ENCODE measurements around the gene ANAPC16.
"Not testable (repeated sequence)": the region's sequence is repeated elsewhere in the genome, so short reads cannot be mapped to it uniquely, and the experiment has no call there.

The ANAPC16 gene

DNA sequence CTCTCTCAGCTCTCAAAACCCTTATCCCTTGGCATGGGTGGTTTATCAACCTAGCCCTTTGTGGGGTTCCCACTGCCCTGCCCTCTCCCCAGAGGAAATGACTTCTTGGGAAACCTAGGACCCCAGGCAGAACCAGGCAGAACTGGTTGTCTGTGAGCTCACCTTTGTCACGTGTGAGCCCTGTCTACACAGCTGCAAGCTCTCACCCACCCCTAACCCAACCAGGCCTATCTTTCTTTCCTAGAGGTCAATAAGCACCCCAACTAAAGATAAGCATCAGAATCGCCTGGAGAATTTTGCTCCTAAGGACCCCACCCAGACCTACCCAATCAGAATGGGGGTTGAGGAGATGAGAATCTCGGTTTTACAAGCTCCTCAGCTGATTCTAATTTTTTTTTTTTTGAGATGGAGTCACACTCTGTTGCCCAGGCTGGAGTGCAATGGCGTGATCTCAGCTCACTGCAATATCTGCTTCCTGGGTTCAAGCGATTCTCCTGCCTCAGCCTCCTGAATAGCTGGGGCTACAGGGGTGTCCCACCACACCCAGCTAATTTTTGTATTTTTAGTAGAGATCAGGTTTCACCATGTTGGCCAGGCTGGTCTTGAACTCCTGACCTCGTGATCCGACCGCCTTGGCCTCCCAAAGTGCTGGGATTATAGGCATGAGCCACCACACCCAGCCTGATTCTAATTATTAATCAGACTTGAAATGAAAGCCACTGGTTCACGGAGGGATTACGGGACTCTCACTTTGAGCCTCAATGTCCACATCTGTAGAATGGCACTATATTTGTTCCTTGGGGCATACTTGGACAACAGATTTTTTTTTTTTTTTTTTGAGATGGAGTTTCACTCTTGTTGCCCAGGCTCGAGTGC lies 50.4 kb downstream of the ANAPC16 start:
- DNase-seq: no peak

DNA sequence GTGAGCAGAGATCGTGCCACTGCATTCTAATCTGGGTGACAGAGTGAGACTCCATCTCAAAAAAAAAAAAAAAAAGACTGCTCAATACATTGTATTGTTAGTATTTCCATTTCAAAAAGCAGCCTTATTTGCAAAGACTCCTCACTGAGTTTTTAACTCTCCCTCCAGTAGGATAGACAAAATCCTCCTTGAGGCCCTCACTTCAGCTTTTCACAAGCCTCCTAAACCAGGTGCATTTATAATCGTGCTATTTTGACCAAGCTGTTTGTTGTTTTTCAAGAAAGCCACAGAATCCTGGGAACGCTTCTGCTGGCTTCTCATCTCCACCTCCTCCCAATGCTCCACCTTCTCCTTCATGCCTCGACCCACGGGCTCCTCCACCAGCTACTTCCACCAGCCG lies 51.6 kb downstream of the ANAPC16 start:
- no peak for DNase-seq

DNA sequence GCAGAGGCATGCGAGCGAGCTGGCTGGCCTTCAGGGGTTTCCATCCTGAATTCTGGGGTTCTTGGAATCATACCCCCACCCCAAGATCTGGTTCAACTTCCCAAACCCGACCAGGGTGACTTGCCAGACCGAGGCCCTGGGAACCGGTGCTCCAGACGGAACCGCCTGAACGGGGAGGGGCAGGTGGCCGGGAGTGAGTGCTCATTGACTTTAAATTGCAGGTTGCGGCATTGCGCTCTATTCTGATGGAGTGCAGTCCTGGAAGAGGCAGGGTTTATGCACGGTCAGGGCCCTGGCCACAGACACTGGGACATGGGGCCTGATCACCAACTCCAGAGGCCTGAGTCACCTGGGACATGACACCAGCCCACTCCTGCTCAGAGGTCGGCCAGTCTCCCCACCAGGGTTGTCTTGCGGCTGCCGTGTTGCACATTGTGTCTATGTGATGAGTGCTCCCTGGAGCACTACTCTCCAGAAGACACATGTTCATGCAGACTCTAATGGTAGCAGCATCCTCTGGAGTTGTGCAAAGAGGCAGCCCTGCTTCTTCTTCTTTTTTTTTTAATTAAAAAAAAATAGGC lies 52.1 kb downstream of the ANAPC16 start:
- no peak for DNase-seq

DNA sequence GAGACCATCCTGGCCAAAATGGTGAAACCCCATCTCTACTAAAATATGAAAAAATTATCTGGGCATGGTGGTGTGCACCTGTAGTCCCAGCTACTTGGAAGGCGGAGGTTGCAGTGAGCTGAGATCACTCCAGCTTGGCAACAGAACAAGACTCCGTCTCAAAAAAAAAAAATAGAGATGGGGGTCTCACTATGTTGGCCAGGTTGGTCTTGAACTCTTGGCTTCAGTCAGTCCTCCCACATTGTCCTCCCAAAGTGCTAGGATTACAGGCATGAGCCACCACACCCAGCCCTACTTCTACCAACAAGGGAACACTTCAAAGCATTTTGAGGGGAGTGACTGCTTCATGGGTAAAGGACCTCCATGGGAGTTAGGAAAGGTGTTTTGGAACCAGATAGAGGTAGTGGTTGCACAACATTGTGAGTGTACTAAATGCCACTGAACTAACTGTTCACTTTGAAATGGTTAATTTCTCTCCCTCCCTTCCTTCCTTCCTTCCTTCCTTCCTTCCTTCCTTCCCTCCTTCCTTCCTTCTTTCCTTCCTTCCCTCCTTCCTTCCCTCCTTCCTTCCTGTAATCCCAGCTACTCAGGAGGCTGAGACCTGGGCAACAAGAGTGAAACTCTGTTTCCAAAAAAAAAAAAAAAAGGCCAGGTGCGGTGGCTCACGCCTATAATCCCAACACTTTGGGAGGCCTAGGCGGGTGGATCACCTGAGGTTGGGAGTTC lies 52.8 kb downstream of the ANAPC16 start:
- not testable (repeated sequence) for DNase-seq

DNA sequence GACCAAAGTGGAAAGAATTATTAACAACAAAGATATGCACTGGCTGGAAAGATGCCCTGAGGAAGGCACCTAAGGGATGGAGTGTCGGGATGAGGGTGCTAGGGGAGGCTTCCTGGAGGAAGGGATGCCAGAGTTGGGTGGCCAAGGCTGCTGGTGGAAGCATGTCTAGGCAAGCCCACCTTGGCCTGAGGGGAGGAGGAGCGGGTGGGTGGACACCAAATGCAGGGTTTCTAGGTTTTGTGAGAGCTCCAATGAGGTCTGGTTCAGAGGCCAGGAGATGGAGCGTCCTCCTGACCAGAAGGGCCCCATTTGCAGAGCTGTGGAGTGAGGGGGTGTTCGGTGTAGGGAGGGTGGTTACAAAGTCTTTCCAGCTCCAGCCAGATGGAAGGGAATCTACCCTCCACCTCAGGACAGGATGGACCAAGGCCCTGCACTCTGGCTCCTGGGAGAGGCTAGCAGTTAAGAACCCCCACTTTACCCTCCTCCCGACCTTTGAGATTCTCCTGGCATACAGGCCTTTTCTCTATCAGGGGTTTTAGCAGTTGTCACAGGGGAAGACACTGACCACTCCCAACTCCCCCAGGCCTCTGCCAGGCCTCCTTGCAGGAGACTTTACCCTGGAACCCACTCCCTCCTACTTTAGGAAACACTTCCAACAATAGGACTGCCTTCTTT lies 54.9 kb downstream of the ANAPC16 start:
- DNase-seq: no peak

DNA sequence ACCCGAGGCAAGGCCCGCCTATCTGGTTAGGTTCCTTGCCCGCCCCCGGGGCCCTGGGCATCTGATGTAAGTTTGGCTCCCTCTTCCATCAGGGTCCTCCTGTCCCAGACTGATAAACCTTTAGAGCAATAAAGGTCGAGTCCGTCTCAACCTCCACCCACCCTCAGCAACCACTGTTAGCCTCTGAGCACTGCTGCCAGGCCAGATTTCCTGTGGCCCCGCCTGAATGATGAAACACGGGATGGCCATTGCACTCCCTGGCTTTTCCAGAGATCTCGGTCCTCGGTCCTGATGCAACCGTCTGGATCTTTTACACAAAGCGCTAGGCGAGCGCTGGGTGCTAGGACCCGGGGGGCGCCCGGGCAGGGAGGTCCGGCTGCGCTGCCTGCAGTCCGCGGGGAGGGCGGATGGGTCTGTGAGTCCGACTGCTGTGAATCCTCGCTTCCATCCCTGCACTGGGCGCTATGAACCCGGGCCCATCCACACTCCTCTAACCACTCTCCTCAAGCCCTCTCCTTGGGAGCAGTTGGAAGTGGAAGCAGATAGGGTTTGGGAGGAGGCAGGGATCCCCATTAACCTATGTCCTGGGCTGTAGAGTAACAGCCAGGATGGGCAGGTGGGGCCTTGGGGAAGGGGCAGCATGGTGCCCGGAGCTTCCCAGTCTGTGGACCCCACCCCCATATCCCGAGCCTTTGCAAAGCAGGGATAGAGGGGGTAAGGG lies 57.0 kb downstream of the ANAPC16 start:
- DNase-seq: peak; percentile 78

DNA sequence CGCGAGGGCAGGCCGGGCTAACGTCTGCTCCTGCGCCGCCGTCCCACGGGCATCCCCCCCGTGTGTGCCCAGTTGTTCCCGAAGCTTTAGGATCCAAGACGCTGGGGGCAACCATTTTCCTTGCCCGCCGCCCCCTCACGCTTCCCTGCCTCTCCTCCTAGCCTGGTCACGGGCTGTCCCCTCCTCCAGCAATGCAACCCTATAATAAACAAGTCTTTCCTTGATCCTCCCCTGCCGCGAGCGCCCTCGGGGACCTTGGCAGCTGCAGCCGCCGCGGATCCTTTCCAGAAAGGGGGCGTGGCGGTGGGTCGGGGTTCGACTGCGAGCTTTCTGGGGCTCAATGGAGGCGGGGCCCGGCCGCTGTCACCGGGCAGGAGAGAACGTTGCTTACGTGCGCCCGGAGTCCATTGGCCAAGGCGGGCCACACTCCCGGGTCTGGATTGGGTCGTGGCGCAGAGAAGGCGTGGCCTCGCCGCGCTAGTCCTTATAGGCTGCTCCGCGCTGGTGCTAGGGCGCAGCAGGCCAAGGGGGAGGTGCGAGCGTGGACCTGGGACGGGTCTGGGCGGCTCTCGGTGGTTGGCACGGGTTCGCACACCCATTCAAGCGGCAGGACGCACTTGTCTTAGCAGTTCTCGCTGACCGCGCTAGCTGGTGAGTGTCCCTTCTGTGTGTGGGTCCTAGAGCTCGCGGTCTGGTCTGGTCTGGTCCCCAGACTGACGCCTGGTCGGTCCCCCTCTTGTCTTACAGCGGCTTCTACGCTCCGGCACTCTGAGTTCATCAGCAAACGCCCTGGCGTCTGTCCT lies 57.8 kb downstream of the ANAPC16 start, which contains the start of gene DDIT4:
Gene DDIT4 (plus strand): TSS at position 515 of the 803 bp plus-strand sequence. CDS start 293 bp downstream, outside the sequence.
- DNase-seq: peak; percentile 98

DNA sequence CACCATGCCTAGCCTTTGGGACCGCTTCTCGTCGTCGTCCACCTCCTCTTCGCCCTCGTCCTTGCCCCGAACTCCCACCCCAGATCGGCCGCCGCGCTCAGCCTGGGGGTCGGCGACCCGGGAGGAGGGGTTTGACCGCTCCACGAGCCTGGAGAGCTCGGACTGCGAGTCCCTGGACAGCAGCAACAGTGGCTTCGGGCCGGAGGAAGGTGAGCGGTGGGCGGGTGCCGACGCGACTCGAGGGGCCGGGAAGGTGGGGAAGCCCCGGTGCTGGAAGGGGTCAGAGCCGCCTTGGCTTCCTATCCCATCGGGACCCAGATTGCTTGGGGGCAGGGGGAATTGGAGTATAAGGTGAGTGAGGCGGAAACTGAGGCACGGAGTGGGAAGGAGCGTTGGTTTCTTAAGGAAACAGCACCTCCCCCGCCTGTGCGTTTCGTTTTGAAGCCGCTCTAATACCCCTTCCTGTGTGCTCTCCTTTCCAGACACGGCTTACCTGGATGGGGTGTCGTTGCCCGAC lies 58.5 kb downstream of the ANAPC16 start:
- DNase-seq: no peak

DNA sequence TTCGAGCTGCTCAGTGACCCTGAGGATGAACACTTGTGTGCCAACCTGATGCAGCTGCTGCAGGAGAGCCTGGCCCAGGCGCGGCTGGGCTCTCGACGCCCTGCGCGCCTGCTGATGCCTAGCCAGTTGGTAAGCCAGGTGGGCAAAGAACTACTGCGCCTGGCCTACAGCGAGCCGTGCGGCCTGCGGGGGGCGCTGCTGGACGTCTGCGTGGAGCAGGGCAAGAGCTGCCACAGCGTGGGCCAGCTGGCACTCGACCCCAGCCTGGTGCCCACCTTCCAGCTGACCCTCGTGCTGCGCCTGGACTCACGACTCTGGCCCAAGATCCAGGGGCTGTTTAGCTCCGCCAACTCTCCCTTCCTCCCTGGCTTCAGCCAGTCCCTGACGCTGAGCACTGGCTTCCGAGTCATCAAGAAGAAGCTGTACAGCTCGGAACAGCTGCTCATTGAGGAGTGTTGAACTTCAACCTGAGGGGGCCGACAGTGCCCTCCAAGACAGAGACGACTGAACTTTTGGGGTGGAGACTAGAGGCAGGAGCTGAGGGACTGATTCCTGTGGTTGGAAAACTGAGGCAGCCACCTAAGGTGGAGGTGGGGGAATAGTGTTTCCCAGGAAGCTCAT lies 59.0 kb downstream of the ANAPC16 start:
- DNase-seq: no peak

DNA sequence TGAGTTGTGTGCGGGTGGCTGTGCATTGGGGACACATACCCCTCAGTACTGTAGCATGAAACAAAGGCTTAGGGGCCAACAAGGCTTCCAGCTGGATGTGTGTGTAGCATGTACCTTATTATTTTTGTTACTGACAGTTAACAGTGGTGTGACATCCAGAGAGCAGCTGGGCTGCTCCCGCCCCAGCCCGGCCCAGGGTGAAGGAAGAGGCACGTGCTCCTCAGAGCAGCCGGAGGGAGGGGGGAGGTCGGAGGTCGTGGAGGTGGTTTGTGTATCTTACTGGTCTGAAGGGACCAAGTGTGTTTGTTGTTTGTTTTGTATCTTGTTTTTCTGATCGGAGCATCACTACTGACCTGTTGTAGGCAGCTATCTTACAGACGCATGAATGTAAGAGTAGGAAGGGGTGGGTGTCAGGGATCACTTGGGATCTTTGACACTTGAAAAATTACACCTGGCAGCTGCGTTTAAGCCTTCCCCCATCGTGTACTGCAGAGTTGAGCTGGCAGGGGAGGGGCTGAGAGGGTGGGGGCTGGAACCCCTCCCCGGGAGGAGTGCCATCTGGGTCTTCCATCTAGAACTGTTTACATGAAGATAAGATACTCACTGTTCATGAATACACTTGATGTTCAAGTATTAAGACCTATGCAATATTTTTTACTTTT lies 59.7 kb downstream of the ANAPC16 start:
- no peak for DNase-seq

DNA sequence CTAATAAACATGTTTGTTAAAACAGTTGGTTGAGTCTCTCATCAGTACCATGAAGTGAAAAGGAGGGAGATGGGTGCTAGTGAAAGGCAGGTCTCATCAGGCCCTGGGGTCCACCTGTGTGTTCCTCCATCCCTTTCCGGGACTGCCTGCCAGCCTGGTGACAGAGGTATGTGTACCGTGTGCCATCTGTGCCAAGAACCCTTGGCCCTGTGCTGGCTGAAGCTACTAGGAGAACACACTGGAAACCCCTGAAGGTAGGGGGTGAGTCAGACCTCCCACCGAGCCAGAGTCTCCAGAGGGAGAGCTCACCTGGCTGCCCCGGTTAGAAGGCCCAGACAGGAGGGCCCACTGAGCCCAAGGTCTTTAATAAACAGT lies 60.2 kb downstream of the ANAPC16 start:
- DNase-seq: no peak

DNA sequence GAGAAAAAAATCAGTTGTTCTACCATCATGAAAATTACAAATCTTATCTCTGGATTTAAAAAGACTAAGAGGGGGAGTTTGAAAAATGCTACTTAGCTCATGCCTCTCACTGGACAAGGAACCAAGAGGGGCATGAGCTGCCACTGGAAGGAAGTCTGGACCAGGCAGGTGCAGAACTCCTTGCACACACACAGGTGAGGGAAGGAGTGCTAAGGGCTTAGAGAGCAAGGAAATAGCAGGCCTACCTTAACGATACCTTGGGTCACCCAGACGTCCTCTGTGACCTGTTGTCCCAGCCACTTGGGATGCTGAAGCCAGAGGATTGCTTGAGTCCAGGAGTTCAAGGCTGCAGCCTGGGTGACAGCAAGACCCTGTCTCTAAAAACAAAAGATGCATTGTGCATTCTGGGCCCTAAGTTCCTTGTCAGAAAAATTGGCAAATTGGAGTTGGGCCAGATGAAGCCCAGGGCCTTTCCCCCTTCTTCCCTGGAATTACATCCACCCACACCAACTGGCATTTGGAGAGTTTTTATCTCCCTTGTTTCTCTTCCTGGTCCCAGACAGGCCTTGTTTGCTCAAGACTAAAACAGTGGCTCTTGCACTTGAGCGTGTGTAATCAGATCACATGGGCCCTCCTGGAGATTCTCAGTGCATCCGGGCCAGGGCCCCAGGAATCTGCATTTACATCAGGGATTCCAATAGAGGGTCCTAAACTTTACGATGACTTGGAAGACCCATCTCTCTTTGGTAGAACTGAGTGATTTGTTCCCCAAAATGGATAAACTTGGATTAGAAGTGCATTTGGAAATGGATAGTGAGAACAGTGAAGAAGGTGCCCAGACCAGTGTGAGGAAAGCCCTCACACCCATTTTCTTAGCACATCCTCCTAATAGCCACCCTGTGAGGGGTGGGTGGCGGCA lies 60.9 kb downstream of the ANAPC16 start:
- DNase-seq: no peak

DNA sequence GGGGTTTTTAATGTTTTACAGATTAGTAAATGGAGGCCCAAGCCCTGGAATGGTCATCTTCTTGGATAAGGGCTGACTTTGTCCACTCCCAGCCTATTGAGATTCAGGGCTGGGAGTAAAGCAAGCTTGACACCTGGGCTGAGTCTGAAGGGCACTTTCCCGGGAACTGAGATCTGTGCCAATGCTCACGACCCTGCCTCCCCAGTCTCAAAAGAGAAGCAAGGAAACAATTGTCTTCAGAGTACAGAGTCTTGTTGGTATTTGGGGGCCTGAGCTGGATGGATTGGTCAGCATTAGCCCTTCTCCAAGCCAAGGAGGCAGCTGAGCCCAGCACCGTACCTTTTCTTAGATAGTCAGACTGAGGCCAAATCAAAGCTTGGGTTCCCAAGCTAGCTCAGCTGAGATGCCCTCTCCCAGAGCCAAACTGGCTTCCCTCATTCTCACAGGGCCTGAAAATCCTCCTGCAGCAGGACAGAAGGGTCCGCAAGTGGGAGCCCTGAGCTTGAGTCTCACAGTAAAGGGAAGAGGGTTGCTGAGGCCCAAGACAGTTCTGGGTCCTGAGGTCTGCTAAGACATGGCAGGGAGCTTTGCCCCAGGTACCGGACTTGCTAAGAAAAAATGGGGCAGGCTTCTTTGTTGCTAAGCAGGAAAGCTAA lies 61.7 kb downstream of the ANAPC16 start:
- DNase-seq: no peak

DNA sequence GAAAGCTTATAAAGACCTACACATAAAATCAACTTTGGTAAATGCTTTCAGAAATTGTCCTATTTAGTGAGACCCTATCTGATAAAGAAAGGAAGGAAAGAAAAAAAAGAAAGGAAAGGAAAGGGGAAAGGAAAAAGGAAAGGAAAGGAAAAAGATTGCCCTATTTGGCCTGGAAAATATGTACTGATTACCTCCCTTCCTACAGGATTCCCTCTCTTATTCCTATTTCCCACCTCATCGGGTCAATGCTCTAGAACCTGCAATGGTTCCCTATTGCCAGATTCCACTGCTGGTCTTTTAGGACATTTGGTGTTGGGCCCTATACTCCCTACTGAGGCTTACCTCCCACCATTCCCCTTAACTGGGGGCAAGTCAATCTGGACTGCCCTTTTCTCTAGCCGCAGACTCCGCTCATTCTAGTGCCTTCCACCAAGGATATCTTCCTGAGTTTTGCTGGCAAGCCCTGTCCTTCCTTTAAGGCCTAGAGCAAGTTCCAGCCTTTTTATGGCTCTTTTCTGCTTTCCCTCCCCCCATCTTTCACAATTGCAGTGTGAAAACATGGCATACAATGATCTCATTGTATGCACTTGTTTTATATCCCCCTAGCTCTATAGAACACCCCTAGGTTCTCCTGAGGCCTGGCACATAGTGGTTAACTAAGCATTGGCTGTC lies 62.3 kb downstream of the ANAPC16 start:
- DNase-seq: no peak

DNA sequence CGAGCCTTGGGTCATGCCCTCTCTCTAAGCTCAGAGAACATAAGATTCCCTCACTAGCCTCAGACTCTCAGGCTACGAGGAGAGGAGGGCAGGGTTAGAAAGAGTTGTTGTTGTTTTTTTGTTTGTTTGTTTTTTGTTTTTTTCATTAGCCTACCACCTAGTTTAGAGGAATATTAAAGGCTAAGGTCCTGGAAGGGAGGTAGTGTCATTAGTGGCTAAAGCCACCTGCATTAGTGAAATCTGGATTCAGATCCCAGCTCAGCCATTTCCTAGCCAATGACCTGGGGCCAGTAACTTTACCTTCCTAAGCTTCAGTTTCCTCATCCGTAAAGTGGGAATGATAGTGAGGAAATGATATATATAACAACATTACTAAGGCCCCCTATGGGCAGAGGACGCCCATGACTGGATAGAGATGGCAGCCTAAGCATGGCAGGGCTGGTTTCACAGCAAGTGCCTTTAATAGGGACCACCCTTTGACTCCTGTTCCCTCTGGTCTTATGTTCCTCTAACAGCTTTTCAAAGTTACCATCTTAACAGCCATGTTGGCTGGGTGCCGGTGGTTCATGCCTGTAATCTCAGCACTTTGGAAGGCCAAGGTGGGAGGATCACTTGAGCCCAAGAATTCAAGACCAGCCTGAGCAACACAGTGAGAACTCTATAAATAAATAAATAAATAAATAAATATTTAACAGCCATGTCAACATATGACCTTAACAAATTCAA lies 63.0 kb downstream of the ANAPC16 start:
- no peak for DNase-seq

DNA sequence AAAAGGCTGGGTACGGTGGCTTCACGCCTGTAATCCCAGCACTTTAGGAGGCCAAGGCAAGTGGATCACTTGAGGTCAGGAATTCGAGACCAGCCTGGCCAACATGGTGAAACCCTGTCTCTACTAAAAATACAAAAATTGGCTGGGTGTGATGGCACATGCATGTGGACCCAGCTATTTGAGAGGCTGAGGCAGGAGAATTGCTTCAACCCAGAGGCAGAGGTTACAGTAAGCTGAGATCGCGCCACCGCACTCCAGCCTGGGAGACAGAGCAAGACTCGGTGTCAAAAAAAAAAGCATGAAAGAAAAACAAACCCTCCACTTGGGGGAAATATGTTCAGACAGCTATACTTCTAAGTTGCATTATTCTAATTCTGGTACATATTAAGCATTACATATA lies 63.8 kb downstream of the ANAPC16 start:
- DNase-seq: not testable (repeated sequence)

DNA sequence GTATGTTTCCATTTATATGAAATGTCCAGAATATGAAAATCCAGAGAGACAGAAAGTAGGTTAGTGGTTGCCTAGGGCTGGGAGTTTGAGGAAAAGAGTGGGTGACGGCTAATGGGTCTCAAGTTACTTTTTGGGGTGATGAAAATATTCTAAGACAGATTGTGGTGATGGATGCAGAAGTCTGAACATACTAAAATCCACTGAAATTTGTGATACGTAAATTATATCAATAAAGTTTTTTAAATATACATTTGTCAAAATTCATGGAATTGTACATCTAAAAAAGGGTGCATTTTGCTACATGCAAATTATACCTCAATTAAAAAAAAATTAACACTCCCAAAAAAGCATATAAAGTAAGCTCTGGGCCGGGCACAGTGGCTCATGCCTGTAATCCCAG lies 67.3 kb downstream of the ANAPC16 start:
- DNase-seq: no peak
